ENCODE results near the gene PDCD5.
"Not testable (repeated sequence)": the region's sequence is repeated elsewhere in the genome, so short reads cannot be mapped to it uniquely, and the experiment has no call there.

Gene PDCD5

DNA sequence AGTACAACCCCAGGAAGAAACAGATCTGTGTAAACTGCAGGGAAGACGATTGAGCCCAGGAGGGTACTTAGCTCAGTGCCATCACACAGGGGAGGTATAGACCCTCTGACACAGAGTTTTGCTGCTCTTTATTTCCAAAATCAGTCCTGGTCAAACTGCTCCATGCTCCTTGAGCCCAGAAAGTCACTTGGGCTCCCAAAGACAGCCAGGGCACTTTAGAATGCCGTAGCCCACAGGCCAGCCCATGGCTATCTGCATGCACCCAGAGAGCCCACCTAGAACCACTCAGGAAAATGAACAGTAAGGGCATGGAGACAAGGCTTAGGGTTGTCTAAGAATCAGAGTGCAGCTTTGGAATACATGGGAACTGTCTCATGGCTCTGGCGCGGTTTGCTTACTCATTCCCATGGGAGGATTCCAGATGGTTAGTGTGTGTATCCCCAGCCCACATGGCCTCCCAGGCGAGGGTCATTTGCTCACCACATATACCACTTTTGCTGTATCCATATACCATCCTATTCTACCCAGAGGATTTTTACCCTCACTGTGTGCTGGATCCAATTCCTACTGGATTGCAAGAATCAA lies 14.7 kb upstream of the PDCD5 start:
- Histone ChIP-seq H3K36me3 (replicated peaks) (no peaks in the 10 kb centered on the region), H3K9me3 (no peaks in the 10 kb centered on the region), H3K4me1 (no peaks in the 10 kb centered on the region), H3K27me3 (ENCODE audit: low read depth) (no peaks in the 10 kb centered on the region), H3K4me3 (no peak overlapping the region)
- in situ Hi-C loops (cut with MboI; ENCODE audit: low sequenced_read_pairs), result loop anchor here (5.0 to 25.0 kb wide), 2 partner anchors 279 to 1879 kb away; no protein-coding TSS in a partner anchor
- DNase-seq (ENCODE audit: low spot score in 2 of 2), result no peak

DNA sequence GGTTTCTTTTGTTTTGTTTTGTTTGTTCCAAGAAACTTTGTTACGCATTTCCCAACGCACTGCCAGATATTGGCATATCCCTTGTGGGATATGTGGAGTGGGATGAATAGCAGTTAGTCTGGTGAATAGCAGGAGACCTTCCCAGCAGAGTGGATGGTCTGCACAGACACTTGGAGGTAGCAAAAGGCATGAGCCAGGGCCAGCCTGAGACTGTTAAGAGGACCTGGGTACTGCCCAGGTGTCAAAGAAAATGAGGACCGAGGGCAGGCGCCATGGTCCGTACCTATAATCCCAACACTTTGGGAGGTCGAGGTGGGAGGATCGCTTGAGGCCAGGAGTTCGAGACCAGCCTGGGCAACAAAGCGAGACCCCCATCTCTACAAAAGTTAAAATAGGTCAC lies 13.5 kb upstream of the PDCD5 start:
- H3K4me3 ChIP-seq, result no peak overlapping the region
- in situ Hi-C loops (cut with MboI; ENCODE audit: low sequenced_read_pairs), result loop anchor here (5.0 to 25.0 kb wide), 2 partner anchors 280 to 1880 kb away; no protein-coding TSS in a partner anchor

GRCh38 chr19:32570081-32570785 lies 10.8 kb upstream of the PDCD5 start:
- no peaks in the 10 kb centered on the region for H3K4me1 ChIP-seq
- H3K4me3 ChIP-seq, result no peak overlapping the region
- in situ Hi-C loops (cut with MboI; ENCODE audit: low sequenced_read_pairs), result loop anchor here (25.0 kb wide), 1 partner anchor 1883 kb away; no protein-coding TSS in a partner anchor

More for the DNA sequence above, 13.5 kb upstream of the PDCD5 start:
- Histone ChIP-seq H3K9me3 (no peaks in the 10 kb centered on the region), H3K36me3 (replicated peaks) (no peaks in the 10 kb centered on the region), H3K4me1 (no peaks in the 10 kb centered on the region), H3K27me3 (ENCODE audit: low read depth) (no peaks in the 10 kb centered on the region)
- DNase-seq (ENCODE audit: low spot score in 2 of 2), result no peak

DNA sequence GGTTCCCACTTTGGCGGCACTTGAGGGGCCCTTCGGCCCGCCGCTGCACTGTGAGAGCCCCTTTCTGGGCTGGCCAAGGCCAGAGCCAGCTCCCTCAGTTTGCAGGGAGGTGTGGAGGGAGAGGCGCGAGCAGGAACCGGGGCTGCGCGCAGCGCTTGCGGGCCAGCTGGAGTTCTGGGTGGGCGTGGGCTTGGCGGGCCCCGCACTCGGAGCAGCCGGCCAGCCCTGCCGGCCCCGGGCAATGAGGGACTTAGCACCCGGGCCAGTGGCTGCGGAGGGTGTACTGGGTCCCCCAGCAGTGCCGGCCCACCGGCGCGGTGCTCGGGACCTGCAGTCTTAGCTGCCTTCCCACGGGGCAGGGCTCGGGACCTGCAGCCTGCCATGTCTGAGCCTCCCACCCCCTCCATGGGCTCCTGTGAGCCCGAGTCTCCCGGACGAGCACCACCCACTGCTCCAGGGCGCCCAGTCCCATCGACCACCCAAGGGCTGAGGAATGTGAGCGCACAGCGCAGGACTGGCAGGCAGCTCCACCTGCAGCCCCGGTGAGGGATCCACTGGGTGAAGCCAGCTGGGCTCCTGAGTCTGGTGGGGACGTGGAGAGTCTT lies 9.4 kb upstream of the PDCD5 start:
- H3K9me3 ChIP-seq; DNase-seq (ENCODE audit: low spot score in 2 of 2); H3K4me1 ChIP-seq; H3K4me3 ChIP-seq; H3K36me3 ChIP-seq (replicated peaks); H3K27me3 ChIP-seq (ENCODE audit: low read depth): not testable (repeated sequence)
- in situ Hi-C loops (cut with MboI; ENCODE audit: low sequenced_read_pairs), result loop anchor here (25.0 kb wide), 1 partner anchor 1884 kb away; no protein-coding TSS in a partner anchor

More at GRCh38 chr19:32570081-32570785, 10.8 kb upstream of the PDCD5 start:
- peak; percentile 60 to 76 for DNase-seq (ENCODE audit: low spot score in 2 of 2)
- Histone ChIP-seq H3K27me3 (ENCODE audit: low read depth) (no peaks in the 10 kb centered on the region), H3K36me3 (replicated peaks) (no peaks in the 10 kb centered on the region), H3K9me3 (no peaks in the 10 kb centered on the region)

DNA sequence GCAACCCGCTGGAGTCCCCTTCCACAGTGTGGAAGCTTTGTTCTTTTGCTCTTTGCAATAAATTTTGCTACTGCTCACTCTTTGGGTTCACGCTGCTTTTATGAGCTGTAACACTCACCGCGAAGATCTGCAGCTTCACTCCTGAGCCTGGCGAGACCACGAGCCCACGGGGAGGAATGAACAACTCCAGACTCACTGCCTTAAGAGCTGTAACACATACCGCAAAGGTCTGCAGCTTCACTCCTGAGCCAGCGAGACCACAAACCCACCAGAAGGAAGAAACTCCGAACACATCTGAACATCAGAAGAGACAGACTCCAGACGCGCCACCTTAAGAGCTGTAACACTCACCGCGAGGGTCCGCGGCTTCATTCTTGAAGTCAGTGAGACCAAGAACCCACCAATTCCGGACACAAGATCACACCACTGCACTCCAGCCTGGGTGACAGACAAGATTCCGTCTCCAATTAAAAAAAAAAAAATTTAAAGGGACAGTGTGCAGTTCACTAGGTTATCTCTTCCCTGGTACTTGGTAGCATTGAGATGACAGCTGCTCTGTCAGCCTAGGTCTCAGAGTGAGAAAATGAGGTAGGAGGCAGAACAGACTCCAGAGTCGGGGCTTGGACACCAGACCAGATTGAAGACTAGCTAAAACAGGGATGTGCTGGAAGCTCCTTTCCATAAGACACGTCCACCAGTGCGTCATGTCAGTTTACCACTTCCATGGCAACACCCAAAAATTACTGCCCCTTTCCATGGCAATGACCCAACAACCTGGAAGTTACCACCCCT lies 8.1 kb upstream of the PDCD5 start:
- in situ Hi-C loops (cut with MboI; ENCODE audit: low sequenced_read_pairs), result loop anchor here (25.0 kb wide), 1 partner anchor 1886 kb away; no protein-coding TSS in a partner anchor
- H3K9me3 ChIP-seq; H3K4me1 ChIP-seq; H3K4me3 ChIP-seq; H3K36me3 ChIP-seq (replicated peaks); DNase-seq (ENCODE audit: low spot score in 2 of 2); H3K27me3 ChIP-seq (ENCODE audit: low read depth): not testable (repeated sequence)

DNA sequence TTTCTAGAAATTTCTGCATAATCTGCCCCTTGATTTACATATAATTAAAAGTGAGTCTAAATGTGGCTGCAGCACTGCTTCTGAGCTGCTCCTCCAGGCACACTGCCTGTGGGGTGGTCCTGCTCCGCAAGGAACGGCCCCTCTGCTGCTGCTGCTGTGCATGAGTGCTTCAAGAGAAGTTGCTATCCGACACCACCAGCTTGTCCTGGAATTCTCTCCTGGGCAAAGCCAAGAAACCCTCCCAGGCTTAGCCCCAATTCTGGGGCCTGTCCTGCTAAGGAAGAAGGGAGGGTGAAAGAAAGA lies 7.5 kb upstream of the PDCD5 start:
- Histone ChIP-seq H3K4me1 (no peaks in the 10 kb centered on the region), H3K4me3 (no peak overlapping the region), H3K36me3 (replicated peaks) (no peaks in the 10 kb centered on the region), H3K9me3 (no peaks in the 10 kb centered on the region), H3K27me3 (ENCODE audit: low read depth) (peaks cover 1% of the 10 kb centered on the region)
- in situ Hi-C loops (cut with MboI; ENCODE audit: low sequenced_read_pairs), result loop anchor here (25.0 kb wide), 1 partner anchor 1886 kb away; no protein-coding TSS in a partner anchor
- DNase-seq (ENCODE audit: low spot score in 2 of 2), result no peak

DNA sequence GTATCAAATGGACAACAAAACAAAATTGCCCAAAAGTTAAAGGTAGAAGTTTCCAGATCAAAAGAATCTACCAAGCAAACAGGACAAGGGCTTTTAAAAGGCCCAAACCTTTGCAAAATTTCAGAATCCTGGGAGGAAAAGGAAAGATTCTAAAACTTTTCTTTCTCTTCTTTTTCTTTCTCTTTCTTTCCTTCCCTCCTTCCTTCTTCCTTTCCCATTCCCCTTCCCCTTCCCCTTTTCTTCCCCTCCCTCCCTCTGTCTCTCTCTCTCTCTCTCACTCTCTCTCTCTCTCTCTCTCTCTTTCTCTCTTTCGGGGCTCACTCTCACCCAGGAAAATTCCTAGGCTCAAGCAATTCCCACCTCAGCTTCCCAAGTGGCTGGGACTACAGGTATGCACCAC lies 4.2 kb upstream of the PDCD5 start:
- Histone ChIP-seq H3K27me3 (ENCODE audit: low read depth) (peaks cover 5% of the 10 kb centered on the region), H3K9me3 (no peaks in the 10 kb centered on the region), H3K36me3 (replicated peaks) (peaks cover 1% of the 10 kb centered on the region; the same call in 1 of the 2 replicates), H3K4me3 (no peak overlapping the region), H3K4me1 (no peaks in the 10 kb centered on the region; the same call in 1 of the 2 replicates)
- in situ Hi-C loops (cut with MboI; ENCODE audit: low sequenced_read_pairs), result no loop called here
- DNase-seq (ENCODE audit: low spot score in 2 of 2), result no peak

DNA sequence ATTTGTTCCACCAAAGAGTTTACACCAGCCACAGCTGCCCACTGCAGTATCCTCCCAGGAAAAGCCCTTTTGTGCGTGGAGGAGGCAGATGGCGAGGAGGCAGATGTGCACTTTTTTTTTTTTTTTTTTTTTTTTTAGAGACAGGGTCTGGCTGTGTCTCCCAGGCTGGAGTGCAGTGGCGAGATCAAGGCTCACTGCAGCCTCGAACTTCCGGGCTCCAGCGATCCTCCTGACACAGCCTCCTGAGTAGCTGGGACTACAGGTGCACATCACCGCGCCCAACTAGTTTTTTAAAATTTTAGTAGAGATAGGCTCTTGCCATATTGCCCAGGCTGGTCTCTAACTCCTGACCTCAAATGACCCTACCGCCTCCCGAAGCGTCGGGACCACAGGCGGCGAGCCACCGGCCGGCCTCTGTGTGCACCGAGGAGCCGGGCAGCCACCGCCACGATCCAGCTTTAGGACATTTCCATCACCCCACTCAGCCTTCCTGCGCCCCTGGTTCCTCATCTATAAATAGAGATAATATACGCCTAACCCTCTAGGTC lies 563 bp upstream of the PDCD5 start:
- peaks cover 5% of the 10 kb centered on the region for H3K27me3 ChIP-seq (ENCODE audit: low read depth)
- H3K36me3 ChIP-seq (replicated peaks), result peaks cover 34% of the 10 kb centered on the region
- peak overlapping the region; percentile 77 for H3K4me3 ChIP-seq
- DNase-seq (ENCODE audit: low spot score in 2 of 2), result no peak
- H3K9me3 ChIP-seq, result no peaks in the 10 kb centered on the region
- in situ Hi-C loops (cut with MboI; ENCODE audit: low sequenced_read_pairs), result no loop called here
- H3K4me1 ChIP-seq, result peaks cover 9% of the 10 kb centered on the region

DNA sequence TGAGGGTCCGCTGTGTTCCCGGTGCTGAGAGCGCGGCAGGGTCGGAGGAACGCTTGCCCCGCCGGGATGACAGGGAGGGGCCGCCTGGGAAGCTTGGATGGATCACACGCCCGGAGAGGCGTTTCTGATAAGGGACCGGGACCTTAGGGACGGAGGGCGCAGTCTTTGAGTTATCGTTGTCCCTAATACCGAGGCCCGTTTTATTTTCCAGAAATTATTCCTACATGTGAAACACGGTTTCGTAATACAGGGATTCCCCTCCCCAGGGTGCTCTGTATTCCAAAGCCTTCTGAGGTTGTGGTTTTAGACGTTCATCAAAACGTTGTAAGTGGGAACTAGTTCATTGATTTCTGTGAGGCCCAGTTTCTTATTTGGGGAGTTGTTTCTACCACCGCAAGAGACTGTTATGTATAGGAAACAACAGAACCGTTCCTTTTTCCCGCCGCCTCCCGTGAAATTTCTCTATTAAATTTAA lies 752 bp downstream of the PDCD5 start:
- Histone ChIP-seq H3K36me3 (replicated peaks) (peaks cover 47% of the 10 kb centered on the region), H3K4me3 (peak overlapping the region; percentile 77), H3K4me1 (peaks cover 9% of the 10 kb centered on the region), H3K9me3 (no peaks in the 10 kb centered on the region), H3K27me3 (ENCODE audit: low read depth) (peaks cover 5% of the 10 kb centered on the region)
- peak in 1 of 2 experiments; percentile 51 for DNase-seq (ENCODE audit: low spot score in 2 of 2)
- in situ Hi-C loops (cut with MboI; ENCODE audit: low sequenced_read_pairs), result no loop called here

- H3K36me3 ChIP-seq (replicated peaks), result peaks cover 65% of the 10 kb centered on the region
- H3K9me3 ChIP-seq; H3K27me3 ChIP-seq (ENCODE audit: low read depth); H3K4me3 ChIP-seq; in situ Hi-C loops (cut with MboI; ENCODE audit: low sequenced_read_pairs); DNase-seq (ENCODE audit: low spot score in 2 of 2); H3K4me1 ChIP-seq: not testable (repeated sequence)
These were observed 6.9 kb downstream of the PDCD5 start for GRCh38 chr19:32587747-32588504.

DNA sequence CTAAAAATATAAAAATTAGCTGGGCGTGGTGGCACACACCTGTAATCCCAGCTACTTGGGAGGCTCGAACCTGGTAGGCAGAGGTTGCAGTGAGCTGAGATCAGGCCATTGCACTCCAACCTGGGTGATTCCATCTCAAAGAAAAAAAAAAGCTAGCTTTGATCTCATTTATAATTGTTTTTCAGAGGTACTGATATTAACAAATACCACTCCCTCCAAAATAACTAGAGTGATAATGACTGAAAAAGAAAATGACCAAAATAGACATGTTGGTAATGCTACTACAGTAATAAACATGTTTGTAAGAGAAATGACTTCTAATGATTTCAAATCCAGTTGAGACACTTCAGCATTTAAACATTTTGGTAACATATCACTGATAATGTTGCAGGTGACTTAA lies 13.0 kb downstream of the PDCD5 start:
- in situ Hi-C loops (cut with MboI; ENCODE audit: low sequenced_read_pairs), result no loop called here
- H3K9me3 ChIP-seq, result no peaks in the 10 kb centered on the region
- no peaks in the 10 kb centered on the region for H3K27me3 ChIP-seq (ENCODE audit: low read depth)
- H3K4me1 ChIP-seq, result no peaks in the 10 kb centered on the region
- no peak overlapping the region for H3K4me3 ChIP-seq
- DNase-seq (ENCODE audit: low spot score in 2 of 2), result no peak
- peaks cover 65% of the 10 kb centered on the region for H3K36me3 ChIP-seq (replicated peaks)

DNA sequence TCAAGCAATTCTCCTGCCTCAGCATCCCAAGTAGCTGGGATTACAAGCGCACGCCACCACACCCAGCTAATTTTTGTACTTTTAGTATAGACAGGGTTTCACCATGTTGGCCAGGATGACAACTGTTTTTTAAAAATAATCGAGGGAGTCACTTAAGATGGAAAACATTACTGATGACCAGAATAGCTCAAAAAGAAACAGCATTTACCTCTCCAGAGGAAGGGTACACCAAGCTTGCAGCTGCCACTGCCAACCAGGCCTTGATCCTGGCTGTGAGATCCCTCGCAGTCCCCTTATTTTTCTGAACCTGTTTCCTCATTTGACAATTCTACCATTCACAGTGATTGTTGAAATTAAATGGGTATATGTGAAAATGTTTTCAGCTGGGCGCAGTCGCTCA lies 14.5 kb downstream of the PDCD5 start:
- Histone ChIP-seq H3K4me3 (no peak overlapping the region), H3K9me3 (no peaks in the 10 kb centered on the region), H3K36me3 (replicated peaks) (peaks cover 80% of the 10 kb centered on the region), H3K4me1 (no peaks in the 10 kb centered on the region), H3K27me3 (ENCODE audit: low read depth) (no peaks in the 10 kb centered on the region)
- no peak for DNase-seq (ENCODE audit: low spot score in 2 of 2)
- in situ Hi-C loops (cut with MboI; ENCODE audit: low sequenced_read_pairs), result no loop called here

DNA sequence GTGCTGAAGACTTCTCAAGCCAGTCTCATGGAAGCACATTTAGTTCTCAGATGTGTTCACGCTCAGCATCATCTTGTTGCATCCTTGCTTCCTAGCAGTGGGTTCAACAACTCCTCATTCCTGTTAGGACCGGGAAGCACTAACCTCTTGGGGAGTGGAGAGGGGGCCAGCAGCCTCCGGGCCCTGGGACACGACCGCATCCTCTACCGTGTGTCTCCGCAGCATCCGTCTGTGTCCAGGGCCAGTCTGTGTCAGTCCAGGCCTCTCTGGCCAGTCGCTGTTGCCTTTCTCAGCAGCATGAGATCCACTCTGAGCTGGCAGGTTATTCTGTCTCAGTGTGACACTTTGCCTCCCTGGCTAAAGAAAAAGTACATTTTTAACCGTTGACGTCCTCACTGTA lies 17.0 kb downstream of the PDCD5 start:
- Histone ChIP-seq H3K36me3 (replicated peaks) (peaks cover 79% of the 10 kb centered on the region), H3K4me3 (no peak overlapping the region), H3K9me3 (no peaks in the 10 kb centered on the region), H3K27me3 (ENCODE audit: low read depth) (no peaks in the 10 kb centered on the region), H3K4me1 (no peaks in the 10 kb centered on the region)
- in situ Hi-C loops (cut with MboI; ENCODE audit: low sequenced_read_pairs), result no loop called here
- no peak for DNase-seq (ENCODE audit: low spot score in 2 of 2)

Data from HAP-1 (cell line).